Thoracic aorta (tissue), 2 donors: ENCODE data around the gene PTGR3. TPM values are rescaled to one million over a fixed set of nuclear protein-coding genes. Genes with fewer than 3 reads are reported as not detected.
A peak's percentile ranks its signal among the peaks of the same experiment; 100 is the strongest.

Source experiments
- ATAC-seq: fragments of 150-250 bp; one replicate; pipeline ENCODE4 v1.8.0; 2017; ENCODE audit warnings: low read depth; ENCODE audit not compliant: insufficient number of reproducible peaks, low FRiP score
- DNase-seq: peaks from one replicate; pipeline ENCODE4 v3.0.0-alpha.2; 2020; ENCODE audit warnings: low spot score
- H3K27ac ChIP-seq, 2 donors: fragments of 200-600 bp; sonication (generic); 1 replicate in 1 of 2; 2 replicates in 1 of 2; pipeline ENCODE4 v1.5.1; 2016; ENCODE audit warnings: mild to moderate bottlenecking in 2 of 2, moderate library complexity in 2 of 2
- H3K27me3 ChIP-seq: fragments of 200-600 bp; sonication (generic); replicated peaks from 2 replicates; pipeline ENCODE4 v1.6.0; 2016; ENCODE audit warnings: mild to moderate bottlenecking; ENCODE audit not compliant: insufficient read depth
- H3K36me3 ChIP-seq: fragments of 200-600 bp; sonication (generic); one replicate; pipeline ENCODE4 v1.5.1; 2016
- H3K4me1 ChIP-seq, 2 donors: fragments of 200-600 bp; sonication (generic); 1 replicate in 1 of 2; 2 replicates in 1 of 2; pipeline versions ENCODE4 v1.5.1 to v1.6.0; 2016; ENCODE audit warnings: low read depth in 2 of 2, mild to moderate bottlenecking in 1 of 2; ENCODE audit not compliant: control insufficient read depth in 1 of 2
- H3K4me3 ChIP-seq: fragments of 200-600 bp; sonication (generic); 2 replicates; pipeline ENCODE4 v1.5.1; 2016; ENCODE audit warnings: mild to moderate bottlenecking
- H3K9me3 ChIP-seq: fragments of 200-600 bp; sonication (generic); 2 replicates; pipeline ENCODE4 v1.5.1; 2016
- total RNA-seq, 2 donors: library from RNA; depleted of rRNA; stranded (reverse); fragments of >200 nt; gene quantifications; one replicate each; pipeline versions ENCODE4 v1.1.0 to v1.2.3, GENCODE V29; 2016
- TF ChIP-seq, protein P1 (sequence below): fragments of 200-600 bp; sonication (generic); IDR thresholded peaks from one replicate; pipeline ENCODE4 v1.5.1; 2019; ENCODE audit warnings: antibody characterized with exemption

Gene PTGR3
- total RNA-seq, 2 donors from 2014 or later, result 11.2 to 21.7 TPM

DNA sequence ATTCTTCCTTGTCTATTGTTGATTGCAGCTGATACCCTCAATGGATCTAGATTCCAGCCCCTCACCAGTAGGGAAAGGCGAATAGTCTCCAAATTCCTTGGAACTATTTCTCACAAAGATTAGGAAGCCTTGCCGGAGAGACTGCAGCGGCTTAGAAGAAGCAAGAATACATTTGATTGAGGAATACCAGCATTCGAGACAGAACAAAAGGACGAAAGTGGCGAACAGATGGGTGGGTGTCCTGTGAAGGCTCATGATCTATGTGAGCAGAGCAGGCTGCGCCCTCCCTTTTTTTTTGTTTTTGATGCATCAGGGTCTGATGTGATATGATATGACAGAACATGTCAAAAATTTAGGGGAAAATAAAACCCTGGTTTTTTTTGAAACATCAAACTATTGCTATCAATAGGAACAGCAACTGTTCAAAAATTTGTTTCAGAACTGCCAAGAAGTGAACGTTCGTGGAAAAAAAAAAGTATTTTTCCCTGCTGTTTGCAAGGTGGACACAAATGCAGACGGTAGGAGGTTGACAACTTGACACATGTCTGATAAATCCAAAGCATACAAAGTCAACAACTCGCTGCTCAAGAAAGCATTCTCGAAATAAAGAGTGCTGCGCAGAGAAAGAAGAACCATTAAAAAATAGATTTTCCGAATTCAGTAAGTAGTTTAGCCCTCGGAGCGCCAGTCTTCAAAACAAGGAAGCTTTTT, 49.1 kb downstream of the PTGR3 start:
- H3K36me3 ChIP-seq, result no peaks in the 10 kb centered on the region
- H3K4me1 ChIP-seq, result no peaks in the 10 kb centered on the region
- DNase-seq (no peak), ATAC-seq (no peak)
- peak overlapping the region; percentile 53 for H3K4me3 ChIP-seq
- H3K27ac ChIP-seq, result no peak overlapping the region
- no peaks in the 10 kb centered on the region for H3K27me3 ChIP-seq
- H3K9me3 ChIP-seq, result no peaks in the 10 kb centered on the region
- TF ChIP-seq, protein P1, sequence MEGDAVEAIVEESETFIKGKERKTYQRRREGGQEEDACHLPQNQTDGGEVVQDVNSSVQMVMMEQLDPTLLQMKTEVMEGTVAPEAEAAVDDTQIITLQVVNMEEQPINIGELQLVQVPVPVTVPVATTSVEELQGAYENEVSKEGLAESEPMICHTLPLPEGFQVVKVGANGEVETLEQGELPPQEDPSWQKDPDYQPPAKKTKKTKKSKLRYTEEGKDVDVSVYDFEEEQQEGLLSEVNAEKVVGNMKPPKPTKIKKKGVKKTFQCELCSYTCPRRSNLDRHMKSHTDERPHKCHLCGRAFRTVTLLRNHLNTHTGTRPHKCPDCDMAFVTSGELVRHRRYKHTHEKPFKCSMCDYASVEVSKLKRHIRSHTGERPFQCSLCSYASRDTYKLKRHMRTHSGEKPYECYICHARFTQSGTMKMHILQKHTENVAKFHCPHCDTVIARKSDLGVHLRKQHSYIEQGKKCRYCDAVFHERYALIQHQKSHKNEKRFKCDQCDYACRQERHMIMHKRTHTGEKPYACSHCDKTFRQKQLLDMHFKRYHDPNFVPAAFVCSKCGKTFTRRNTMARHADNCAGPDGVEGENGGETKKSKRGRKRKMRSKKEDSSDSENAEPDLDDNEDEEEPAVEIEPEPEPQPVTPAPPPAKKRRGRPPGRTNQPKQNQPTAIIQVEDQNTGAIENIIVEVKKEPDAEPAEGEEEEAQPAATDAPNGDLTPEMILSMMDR, result no peak

DNA sequence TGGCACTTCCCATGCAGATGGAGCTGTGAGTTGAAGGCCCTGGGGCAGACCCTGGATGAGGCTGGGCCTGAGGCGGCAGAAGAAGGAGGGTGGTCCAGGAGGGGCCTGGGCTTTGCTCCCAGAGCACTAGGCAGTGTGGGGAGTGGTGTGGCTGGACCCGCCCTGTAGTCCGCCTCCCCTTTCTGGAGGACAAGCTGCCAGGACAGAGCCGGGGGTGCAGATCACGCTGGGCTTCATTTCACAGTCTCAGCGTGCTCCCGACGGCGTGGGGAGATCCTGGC, 49.8 kb downstream of the PTGR3 start:
- no peaks in the 10 kb centered on the region for H3K9me3 ChIP-seq
- DNase-seq, result no peak
- TF ChIP-seq, protein P1, result no peak
- H3K27me3 ChIP-seq, result no peaks in the 10 kb centered on the region
- no peaks in the 10 kb centered on the region for H3K36me3 ChIP-seq
- no peak overlapping the region for H3K27ac ChIP-seq
- no peak for ATAC-seq
- H3K4me1 ChIP-seq, result no peaks in the 10 kb centered on the region
- H3K4me3 ChIP-seq, result no peak overlapping the region

Other genes with a start within 250 kb of the PTGR3 start
- gene TSHZ1, start 1.7 kb upstream of the PTGR3 start, total RNA-seq, result 10 to 100 TPM; 13.9 to 17.4 TPM
- gene SMIM21, start 218.6 kb upstream of the PTGR3 start, total RNA-seq, result not detected